Measurements from ENCODE around the gene PITPNC1. TPM values are rescaled to one million over a fixed set of nuclear protein-coding genes. Genes with fewer than 3 reads are reported as not detected.
"Not testable (repeated sequence)": the region's sequence is repeated elsewhere in the genome, so short reads cannot be mapped to it uniquely, and the experiment has no call there.

PITPNC1 gene
- total RNA-seq, 1 donor from 2014 or later: 70.9 TPM

DNA sequence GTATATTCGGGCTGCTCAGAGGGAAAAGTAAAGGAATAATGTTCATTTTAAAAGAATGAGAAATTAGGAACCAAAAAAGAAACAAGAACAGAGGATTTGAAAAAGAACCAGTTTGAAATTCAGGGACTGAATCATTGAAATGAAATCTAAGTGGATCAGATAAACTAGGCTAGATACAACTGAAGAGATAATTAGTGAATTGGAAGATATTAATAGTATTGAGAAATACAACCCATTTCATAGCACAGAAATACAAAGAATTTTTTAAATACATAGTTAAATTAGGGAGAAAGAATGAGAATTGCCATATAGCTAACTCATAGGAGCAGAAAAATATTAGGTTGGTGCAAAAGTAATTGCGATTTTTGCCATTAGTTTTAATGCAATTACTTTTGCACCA lies 223.3 kb downstream of the PITPNC1 start:
- no peak for DNase-seq (ENCODE audit: low spot score in 2 of 2)
- FAIRE-seq: no peak

DNA sequence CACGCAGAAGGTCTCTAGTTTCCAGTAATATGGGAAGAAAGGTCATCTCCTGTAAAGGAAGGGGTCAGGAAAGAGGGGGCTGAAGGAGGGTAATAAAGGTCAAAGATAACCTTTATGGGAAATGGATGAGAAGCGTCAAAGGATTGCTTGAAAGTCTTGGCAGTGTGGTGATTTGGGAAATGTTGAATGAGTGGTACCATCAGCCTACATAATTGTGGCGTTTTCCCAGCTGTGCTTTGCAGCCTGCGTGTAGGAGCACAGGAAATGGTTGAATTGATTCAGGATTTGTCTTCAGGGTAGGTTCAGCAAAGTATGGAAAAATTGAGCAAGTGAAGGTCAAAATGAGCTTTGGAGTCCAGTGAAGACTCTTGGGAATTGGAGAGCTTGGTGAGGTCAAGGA lies 224.8 kb downstream of the PITPNC1 start:
- no peak for FAIRE-seq
- no peak for DNase-seq (ENCODE audit: low spot score in 2 of 2)

GRCh38 chr17:67602444-67602843 lies 225.4 kb downstream of the PITPNC1 start:
- DNase-seq (ENCODE audit: low spot score in 2 of 2) (no peak), FAIRE-seq (no peak)

GRCh38 chr17:67602974-67603373 lies 225.9 kb downstream of the PITPNC1 start:
- no peak for DNase-seq (ENCODE audit: low spot score in 2 of 2)

GRCh38 chr17:67605256-67605912 lies 228.3 kb downstream of the PITPNC1 start:
- DNase-seq (ENCODE audit: low spot score in 2 of 2): peak in 1 of 2 donors; percentile 6
- no peak for FAIRE-seq

More at GRCh38 chr17:67602974-67603373, 225.9 kb downstream of the PITPNC1 start:
- FAIRE-seq: no peak

DNA sequence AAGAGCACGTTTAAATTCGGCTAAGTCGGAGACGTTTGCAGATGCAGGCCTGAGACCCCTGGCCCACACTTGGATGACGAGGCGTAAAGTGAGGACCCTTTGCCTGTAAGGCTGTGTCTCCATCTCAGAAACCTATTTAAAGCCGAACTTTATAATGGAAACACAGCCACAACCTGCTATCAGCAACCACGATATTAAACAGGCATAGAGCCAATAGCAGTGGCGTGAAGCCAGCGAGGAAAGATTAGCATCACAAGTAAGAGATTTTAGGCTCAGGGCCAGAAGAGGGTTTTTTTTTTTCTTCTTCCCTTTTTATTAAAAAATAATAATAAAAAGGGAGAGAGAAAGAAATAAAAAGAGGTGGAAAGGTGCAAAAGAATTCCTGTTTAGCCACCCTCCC lies 229.4 kb downstream of the PITPNC1 start:
- no peak for FAIRE-seq
- no peak for DNase-seq (ENCODE audit: low spot score in 2 of 2)

DNA sequence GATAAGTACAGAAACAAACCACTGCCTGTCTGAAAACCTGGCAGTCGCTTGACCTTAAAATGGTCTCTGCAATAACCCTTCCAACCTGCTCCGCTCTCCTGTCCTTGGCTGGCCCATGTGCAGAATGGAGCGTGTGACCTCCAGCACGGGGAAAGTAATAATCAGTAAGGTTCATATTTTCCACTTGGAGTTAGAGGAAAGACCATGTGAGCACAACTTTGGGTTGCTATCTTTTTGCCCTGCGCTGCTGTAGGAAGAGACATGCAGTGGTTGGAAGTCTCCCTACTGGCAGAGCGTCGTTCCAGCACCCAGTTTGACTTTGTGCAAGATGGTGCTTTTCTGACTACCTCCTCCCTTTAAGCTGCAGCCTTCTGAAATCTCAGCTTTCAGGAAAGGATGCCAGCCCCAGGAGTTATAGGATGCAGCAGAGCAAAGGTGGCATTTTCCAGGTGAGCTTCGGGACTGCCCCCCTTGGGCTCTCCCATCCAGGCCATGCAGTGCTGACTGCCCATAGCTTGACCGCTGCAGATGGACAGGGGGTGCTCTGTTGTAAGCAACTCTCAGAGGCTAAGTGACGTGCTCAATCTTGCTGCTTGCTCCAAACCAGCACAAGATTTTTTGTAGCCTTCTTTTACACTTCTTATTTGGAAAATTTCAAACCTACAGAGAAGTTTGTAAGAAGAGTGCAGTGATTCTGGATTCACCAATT lies 230.0 kb downstream of the PITPNC1 start:
- no peak for DNase-seq (ENCODE audit: low spot score in 2 of 2)

DNA sequence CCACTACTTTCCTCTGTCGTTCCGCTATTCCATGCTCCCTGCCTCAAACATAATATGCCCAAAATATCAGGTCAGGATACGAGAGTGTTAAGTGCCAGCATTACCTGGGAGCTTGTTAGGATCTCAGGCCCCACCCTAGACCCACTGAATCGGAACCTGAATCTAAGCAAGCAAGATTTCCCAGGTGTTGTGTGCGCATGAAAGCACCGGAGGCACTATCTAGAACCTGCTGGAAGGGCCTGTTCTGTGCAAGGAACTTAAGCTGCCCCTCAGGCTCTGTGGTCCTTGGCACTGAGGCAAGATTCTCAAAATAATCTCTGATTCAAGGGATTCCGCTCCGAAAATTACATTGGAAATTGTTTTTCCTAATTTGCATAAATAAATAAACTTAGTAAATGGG lies 233.0 kb downstream of the PITPNC1 start:
- FAIRE-seq (no peak), DNase-seq (ENCODE audit: low spot score in 2 of 2) (no peak)

More for the DNA sequence above, 230.0 kb downstream of the PITPNC1 start:
- no peak for FAIRE-seq

GRCh38 chr17:67613961-67614360 lies 236.9 kb downstream of the PITPNC1 start:
- DNase-seq (ENCODE audit: low spot score in 2 of 2) (no peak), FAIRE-seq (no peak)

- no peak for FAIRE-seq
- no peak for DNase-seq (ENCODE audit: low spot score in 2 of 2)
Observed at GRCh38 chr17:67615011-67615561, 238.0 kb downstream of the PITPNC1 start.

DNA sequence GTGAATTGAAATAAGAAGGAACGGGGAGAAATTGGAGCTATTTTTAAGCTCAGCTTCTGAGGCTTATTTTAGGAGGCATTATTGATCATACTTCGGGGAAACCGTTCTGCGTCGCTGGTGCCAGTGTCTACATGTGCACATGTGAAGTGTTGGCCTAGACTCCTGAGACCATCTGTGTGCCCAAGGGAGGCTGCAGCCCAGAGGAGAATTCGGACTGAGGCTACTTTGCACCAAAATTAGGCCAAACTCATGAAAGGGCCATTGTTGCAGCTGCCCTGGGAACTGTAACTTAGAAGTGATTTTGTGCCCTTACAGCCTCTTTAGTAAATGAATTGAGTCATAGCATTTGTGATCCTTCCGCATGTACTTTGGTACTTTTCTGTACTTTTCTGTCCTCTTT lies 238.7 kb downstream of the PITPNC1 start:
- FAIRE-seq: no peak

DNA sequence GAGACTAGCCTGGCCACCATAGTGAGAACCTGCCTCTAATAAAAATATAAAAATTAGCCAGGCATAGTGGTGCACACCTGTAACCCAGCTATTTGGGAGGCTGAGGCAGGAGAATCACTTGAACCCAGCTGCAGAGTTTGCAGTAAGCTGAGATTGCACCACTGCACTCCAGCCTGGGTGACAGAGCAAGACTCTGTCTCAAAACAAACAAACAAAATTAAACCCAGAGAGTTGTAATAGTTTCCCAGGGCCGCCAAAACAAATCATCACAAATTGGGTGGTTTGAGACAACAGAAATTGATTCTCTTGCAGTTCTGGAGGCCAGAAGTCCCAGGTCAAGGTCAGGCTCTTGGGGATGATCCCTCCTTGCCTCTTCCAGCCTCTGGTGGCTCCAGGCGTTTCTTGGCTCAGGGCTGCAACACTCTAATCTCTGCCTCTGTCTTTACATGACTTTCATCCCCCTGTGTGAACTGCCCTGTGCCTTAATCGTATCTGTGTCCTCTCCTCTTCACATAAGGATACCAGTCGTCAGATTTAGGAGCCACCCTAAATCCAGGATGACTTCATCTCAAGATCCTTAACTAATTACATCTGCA lies 240.3 kb downstream of the PITPNC1 start:
- no peak for DNase-seq (ENCODE audit: low spot score in 2 of 2)

More for the DNA sequence above, 238.7 kb downstream of the PITPNC1 start:
- DNase-seq (ENCODE audit: low spot score in 2 of 2): no peak

GRCh38 chr17:67619555-67619954 lies 242.5 kb downstream of the PITPNC1 start:
- DNase-seq (ENCODE audit: low spot score in 2 of 2) (no peak), FAIRE-seq (no peak)

More for the DNA sequence above, 240.3 kb downstream of the PITPNC1 start:
- FAIRE-seq: no peak

DNA sequence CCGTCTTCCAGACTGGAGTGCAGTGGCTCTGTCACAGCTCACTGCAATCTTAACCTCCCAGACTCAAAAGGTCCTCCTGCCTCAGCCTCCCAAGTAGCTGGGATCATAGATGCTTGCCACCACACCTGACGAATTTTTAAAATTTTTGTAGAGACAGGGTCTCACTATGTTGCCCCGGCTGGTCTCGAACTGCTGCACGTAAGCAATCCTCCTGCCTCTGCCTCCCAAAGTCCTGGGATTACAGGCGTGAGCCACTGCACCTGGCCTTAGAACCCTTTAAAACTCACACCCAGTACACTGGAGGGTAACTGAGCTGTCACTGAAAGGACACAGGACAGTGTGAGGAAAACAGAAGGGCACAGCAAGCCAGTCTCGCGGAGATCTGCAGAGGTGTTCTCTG lies 243.0 kb downstream of the PITPNC1 start:
- DNase-seq (ENCODE audit: low spot score in 2 of 2): no peak
- no peak for FAIRE-seq

DNA sequence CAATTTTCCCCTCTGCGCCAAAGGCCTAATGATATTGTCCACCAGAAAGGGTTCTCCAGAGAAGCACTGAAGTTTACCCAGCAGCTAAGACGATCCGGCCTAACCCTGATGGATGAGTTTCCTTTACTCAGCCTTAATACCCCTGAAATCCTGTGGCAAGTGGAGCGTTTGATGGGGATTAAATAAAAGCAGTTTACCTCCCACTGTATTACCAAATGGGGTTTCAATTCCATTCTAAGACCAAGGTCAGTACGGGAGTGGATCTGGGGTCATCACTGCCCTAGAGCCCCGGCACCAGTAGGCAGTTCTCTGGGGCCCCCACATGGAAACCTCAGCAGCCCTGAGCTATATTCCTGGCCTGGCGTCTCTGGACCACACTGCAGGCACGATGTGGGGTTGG lies 243.6 kb downstream of the PITPNC1 start:
- FAIRE-seq: no peak
- DNase-seq (ENCODE audit: low spot score in 2 of 2): no peak

GRCh38 chr17:67623767-67624166 lies 246.7 kb downstream of the PITPNC1 start:
- FAIRE-seq: no peak

DNA sequence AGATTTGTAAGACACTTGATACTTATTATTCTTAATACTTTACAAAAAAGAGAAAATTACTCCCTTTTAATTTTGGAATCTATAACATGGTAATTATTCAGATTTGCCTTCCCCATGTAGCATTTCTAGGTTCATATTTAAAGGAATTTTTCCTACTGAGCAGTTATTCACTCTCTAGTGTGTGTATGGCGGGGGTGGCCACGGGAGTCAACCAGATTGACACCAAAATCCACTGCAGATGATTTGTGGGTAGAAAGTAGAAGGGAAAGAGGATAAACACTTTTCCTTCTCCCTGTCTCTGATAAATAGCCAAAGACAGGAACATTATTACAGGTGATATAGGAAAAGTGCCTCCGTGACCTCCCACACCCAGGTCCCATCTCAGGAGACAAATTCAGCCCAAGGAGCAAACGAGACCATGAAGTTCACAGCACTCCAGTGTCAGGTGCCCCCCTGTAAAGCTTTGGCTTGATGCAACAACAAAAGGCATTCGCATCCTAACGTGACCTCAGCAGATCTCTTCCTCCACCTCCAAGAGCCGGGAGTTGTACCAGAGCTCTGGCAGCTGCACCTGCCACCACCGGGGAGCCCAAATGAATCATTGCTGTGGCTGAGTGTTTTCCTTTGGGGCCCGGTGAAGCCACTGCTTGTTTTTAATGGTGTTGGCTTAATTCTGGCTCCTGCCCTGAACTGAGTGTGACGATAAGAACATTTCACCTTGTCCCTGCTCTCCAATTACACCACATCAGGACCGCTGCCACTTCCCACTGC lies 248.0 kb downstream of the PITPNC1 start:
- FAIRE-seq: no peak
- DNase-seq (ENCODE audit: low spot score in 2 of 2): no peak

More at GRCh38 chr17:67623767-67624166, 246.7 kb downstream of the PITPNC1 start:
- DNase-seq (ENCODE audit: low spot score in 2 of 2): no peak

GRCh38 chr17:67625971-67626370 lies 248.9 kb downstream of the PITPNC1 start:
- FAIRE-seq: no peak
- no peak for DNase-seq (ENCODE audit: low spot score in 2 of 2)

DNA sequence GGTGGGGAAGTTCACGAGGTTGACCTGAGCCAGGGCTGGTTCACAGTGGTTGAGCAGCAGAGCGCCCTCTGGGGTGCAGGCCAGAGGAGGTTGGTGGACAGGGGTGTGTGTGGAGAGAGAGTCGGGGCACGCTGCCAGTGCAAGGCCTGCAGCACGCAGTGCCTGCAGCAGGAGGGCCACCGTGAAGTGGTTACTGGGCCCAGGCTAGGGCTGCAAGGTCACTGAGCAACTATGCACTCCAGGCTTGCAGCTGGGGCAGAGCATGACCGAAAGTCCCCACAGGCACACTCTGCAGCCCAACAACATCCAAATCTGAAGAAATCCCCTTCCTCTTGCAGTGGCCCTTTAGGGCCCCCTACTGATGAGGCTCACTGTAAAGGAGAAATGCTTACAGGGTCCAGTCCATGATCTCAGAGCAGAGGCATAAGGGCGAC lies 251.5 kb downstream of the PITPNC1 start:
- no peak for DNase-seq (ENCODE audit: low spot score in 2 of 2)
- no peak for FAIRE-seq

DNA sequence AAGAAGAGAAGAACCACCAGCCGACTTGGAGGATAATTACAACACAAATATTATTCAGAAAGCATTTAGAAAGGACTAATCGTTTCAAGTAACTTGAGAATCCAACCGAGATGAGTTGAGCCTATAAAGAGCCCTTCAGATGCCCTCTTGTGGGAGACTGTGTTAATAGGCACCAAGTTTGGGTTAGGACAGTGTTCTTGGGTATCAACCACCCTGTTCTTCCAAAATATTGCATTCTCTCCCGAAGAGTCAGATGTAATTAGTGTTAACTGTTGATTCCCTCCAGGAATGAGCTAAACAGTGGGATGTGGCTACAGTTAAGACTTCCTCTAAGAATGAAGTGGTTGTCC lies 252.9 kb downstream of the PITPNC1 start:
- FAIRE-seq: no peak
- DNase-seq (ENCODE audit: low spot score in 2 of 2): peak in 1 of 2 donors; percentile 50

GRCh38 chr17:67630836-67631235 lies 253.8 kb downstream of the PITPNC1 start:
- FAIRE-seq; DNase-seq (ENCODE audit: low spot score in 2 of 2): not testable (repeated sequence)
